ENCODE data around the gene MYBPH.
A peak's percentile ranks its signal among the peaks of the same experiment; 100 is the strongest.

The MYBPH gene

DNA sequence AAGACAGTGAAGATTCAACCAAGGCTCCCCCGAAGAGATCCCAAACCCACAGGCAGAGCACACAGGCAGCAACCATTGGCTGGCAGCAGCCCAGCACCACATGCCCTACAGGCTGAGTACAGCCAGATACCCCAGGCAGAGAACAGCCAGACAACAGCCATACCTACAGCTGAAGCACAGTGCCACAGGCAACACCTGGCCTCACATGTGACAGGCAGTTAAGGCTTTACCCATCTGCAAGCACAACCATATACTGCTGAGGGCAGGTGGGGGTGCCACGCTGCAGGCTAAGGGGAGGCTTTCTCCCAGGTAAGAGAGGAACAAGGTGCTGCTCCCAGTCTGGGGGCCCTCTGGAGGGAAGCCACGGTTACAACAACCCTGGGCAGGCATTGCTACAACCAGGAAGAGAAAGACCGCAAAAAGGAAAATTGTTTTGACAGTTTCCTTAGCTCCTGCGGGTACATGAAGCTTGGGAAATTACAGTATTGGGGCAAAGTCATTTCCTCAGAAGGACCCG lies 41.6 kb upstream of the MYBPH start:
- no peak overlapping the region for H3K4me3 ChIP-seq (replicated peaks; ENCODE audit: low read depth, low read length)
- TF ChIP-seq, protein P1, sequence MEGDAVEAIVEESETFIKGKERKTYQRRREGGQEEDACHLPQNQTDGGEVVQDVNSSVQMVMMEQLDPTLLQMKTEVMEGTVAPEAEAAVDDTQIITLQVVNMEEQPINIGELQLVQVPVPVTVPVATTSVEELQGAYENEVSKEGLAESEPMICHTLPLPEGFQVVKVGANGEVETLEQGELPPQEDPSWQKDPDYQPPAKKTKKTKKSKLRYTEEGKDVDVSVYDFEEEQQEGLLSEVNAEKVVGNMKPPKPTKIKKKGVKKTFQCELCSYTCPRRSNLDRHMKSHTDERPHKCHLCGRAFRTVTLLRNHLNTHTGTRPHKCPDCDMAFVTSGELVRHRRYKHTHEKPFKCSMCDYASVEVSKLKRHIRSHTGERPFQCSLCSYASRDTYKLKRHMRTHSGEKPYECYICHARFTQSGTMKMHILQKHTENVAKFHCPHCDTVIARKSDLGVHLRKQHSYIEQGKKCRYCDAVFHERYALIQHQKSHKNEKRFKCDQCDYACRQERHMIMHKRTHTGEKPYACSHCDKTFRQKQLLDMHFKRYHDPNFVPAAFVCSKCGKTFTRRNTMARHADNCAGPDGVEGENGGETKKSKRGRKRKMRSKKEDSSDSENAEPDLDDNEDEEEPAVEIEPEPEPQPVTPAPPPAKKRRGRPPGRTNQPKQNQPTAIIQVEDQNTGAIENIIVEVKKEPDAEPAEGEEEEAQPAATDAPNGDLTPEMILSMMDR (IDR thresholded peaks at IDR 0.05; ENCODE audit: low read length, missing control alignments) = peak; percentile 1
- no peak for DNase-seq (ENCODE audit: low read depth)

DNA sequence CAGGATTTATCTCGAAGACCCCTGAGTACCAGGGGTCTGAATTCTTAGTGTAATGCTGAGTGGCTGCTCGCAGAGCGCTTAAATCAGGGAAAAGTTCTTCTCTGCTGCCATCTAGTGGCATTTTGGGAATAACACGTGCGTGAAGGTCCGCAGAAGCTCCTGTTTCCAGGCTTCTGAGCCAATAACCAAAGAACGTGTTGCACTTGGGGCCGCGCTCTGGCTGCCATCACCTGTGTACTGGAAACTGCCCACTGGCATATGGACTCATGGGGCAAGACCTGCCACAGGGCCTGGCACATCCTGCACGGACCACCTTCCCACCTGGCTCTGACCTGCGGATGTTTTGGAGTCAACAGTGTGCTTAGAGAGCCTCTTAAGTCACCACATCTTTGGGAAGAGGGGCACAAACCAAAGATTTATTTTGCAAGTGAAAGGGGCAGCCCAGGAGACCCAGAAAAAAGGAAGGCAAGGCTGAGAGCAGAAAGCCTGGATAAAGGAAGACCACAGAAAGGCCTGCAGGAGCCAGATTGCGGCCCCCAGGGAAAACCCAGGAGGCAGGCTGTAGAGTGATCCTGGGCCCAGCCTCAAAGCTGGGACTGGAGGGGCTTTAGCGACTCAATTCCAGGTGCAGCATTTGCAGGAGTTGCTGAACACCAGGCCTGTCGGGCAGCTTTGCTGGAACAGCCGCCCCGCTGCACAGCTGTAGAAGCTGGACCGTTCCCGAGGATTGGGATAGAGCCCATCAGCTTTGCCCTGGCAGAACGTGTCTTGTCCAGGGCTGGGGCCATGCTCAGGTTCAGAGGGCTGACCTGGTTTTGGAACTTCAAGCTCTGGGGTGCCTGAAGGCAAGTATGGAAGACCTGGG lies 40.9 kb upstream of the MYBPH start:
- no peak overlapping the region for H3K4me3 ChIP-seq (replicated peaks; ENCODE audit: low read depth, low read length)
- TF ChIP-seq, protein P1 (IDR thresholded peaks at IDR 0.05; ENCODE audit: low read length, missing control alignments) = peak; percentile 65
- DNase-seq (ENCODE audit: low read depth) = peak; percentile 83

DNA sequence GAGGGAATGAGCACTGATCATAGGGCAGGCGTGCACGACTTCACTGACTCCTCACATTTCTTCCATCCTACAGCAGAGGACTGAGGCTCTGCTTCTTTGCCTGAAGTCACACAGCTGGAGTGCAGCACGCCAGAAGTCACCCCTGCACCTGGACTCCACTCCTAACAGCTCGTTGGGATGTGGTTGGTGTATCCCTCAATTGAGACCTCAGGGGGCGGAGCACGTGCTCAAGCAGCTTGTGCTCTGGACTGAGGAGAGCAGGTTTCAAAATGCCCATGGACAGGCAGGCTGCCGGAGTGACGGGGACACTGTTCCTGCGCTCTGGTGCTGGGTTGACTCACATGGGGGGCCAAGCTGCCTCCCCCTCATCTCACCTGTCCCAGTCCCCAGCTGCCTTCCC lies 39.9 kb upstream of the MYBPH start:
- H3K4me3 ChIP-seq (replicated peaks; ENCODE audit: low read depth, low read length) = no peak overlapping the region
- DNase-seq (ENCODE audit: low read depth) = no peak
- TF ChIP-seq, protein P1 (IDR thresholded peaks at IDR 0.05; ENCODE audit: low read length, missing control alignments) = no peak

DNA sequence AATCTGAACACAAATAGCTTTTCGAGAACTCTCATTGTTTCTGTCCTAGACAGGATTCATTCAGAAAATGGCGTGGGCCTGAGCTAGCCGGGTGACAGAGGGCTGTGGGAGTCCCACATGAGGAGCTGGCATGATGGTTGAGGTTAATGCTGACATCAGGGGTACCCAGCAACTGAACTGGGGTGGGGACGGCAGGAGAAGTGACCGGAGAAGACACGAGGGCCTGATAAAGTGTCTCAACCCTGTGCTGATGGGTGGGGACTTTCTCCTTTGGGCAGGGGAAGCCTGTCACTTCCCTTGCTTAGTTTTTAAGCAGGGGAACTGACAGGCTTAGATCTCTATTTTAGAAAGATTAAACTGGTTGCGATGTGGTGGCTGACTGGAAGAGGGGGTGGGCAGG lies 39.2 kb upstream of the MYBPH start:
- TF ChIP-seq, protein P1 (IDR thresholded peaks at IDR 0.05; ENCODE audit: low read length, missing control alignments) = no peak
- no peak overlapping the region for H3K4me3 ChIP-seq (replicated peaks; ENCODE audit: low read depth, low read length)
- DNase-seq (ENCODE audit: low read depth) = no peak

DNA sequence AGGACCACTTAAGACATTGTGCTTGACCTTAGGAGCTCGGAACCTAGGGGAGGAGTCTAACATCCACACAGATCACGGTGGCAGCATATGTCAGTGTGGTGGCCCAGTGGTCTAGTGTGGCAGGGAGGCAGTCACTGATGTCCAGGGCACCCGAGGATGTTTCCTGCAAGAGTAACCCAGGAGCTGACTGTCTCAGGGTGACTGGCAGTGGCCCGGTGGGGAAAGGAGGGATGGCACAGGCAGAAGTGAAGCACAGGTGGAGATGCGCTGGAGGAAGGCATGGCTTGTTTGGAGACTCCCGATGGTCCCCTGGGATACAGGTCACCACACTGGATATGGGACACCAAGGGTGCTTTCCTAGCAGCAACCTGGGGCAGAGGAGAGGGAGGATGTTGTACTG lies 37.5 kb upstream of the MYBPH start:
- TF ChIP-seq, protein P1 (IDR thresholded peaks at IDR 0.05; ENCODE audit: low read length, missing control alignments) = no peak
- no peak for DNase-seq (ENCODE audit: low read depth)
- H3K4me3 ChIP-seq (replicated peaks; ENCODE audit: low read depth, low read length) = no peak overlapping the region

DNA sequence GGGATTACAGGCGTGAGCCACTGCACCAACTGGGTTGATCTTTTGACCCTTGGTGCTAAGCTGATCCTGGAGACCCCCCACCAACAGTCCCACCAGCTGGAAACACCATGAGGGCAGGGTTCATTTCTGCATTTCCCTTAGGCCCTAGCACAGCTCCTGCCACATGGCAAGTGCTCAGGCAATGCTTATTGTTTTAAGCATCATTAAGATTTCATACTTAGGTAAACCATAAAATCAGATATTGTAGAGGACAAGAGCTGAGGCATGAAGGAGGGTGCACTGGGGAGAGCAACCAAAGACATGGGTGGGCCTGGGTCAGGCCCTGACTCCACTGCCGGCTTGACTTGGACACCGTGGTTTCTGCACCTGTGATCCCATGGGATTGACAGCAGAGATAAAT lies 36.2 kb upstream of the MYBPH start:
- TF ChIP-seq, protein P1 (IDR thresholded peaks at IDR 0.05; ENCODE audit: low read length, missing control alignments) = no peak
- no peak overlapping the region for H3K4me3 ChIP-seq (replicated peaks; ENCODE audit: low read depth, low read length)
- no peak for DNase-seq (ENCODE audit: low read depth)
